Neural cell (in vitro differentiated cells): ENCODE results near the gene RCSD1.

Source experiments
- CTCF ChIP-seq: fragments of 450-650 bp; IDR thresholded peaks from 2 replicates; pipeline ENCODE4 v1.5.1; 2014; ENCODE audit warnings: antibody characterized with exemption, mild to moderate bottlenecking, moderate library complexity; ENCODE audit not compliant: poor library complexity, severe bottlenecking
- EP300 ChIP-seq: fragments of 450-650 bp; conservative IDR thresholded peaks from 2 replicates; pipeline ENCODE4 v1.6.1; 2014; ENCODE audit warnings: antibody characterized with exemption, mild to moderate bottlenecking, moderate library complexity; ENCODE audit not compliant: poor library complexity, severe bottlenecking
- POLR2AphosphoS5 ChIP-seq: IDR thresholded peaks from 2 replicates; pipeline ENCODE4 v1.6.1; 2012
- TAF1 ChIP-seq: IDR thresholded peaks from 2 replicates; pipeline ENCODE4 v1.6.1; 2012; ENCODE audit warnings: low read depth

GRCh38 chr1:167697667-167698141 lies 67.7 kb downstream of the RCSD1 start:
- TF ChIP-seq TAF1 (no peak), POLR2AphosphoS5 (no peak), CTCF (no peak), EP300 (no peak)
